ENCODE data around the gene CCNJL.

The CCNJL gene

GRCh38 chr5:160359816-160360215, 47.5 kb upstream of the CCNJL start:
- no peaks in the 10 kb centered on the region for H3K9me2 ChIP-seq (replicated peaks; ENCODE audit: control insufficient read depth, low read length)
- H3K79me2 ChIP-seq (ENCODE audit: control insufficient read depth, low read length): no peaks in the 10 kb centered on the region
- no peaks in the 10 kb centered on the region for H3F3A ChIP-seq (ENCODE audit: control insufficient read depth, insufficient read depth)
- no peaks in the 10 kb centered on the region for H3K9me3 ChIP-seq (ENCODE audit: control insufficient read depth, insufficient read depth, low read length)
- H3K4me1 ChIP-seq (ENCODE audit: control insufficient read depth, low read length): no peaks in the 10 kb centered on the region
- H4K20me1 ChIP-seq (ENCODE audit: control insufficient read depth, insufficient read depth, low read depth, low read length): no peaks in the 10 kb centered on the region
- peaks cover 6% of the 10 kb centered on the region; the same call in 1 of the 2 replicates for H3K27me3 ChIP-seq (ENCODE audit: control insufficient read depth, low read length)
- TF ChIP-seq EZH2phosphoT487 (IDR thresholded peaks at IDR 0.05; ENCODE audit: borderline replicate concordance, low read length) (no peak), CTCF (IDR thresholded peaks at IDR 0.05; ENCODE audit: low read depth, low read length, poor library complexity, severe bottlenecking) (no peak)
- no peak overlapping the region for H3K4me3 ChIP-seq (ENCODE audit: low read length)
- H3K27ac ChIP-seq (ENCODE audit: low read depth, low read length): no peak overlapping the region
- H3K36me3 ChIP-seq (ENCODE audit: control insufficient read depth, low read length): no peaks in the 10 kb centered on the region
- H3K4me2 ChIP-seq (ENCODE audit: low read length): no peak overlapping the region

- Histone ChIP-seq H3K9me3 (ENCODE audit: control insufficient read depth, insufficient read depth, low read length) (no peaks in the 10 kb centered on the region), H4K20me1 (ENCODE audit: control insufficient read depth, insufficient read depth, low read depth, low read length) (no peaks in the 10 kb centered on the region), H3F3A (ENCODE audit: control insufficient read depth, insufficient read depth) (no peaks in the 10 kb centered on the region), H3K4me3 (ENCODE audit: low read length) (no peak overlapping the region), H3K27ac (ENCODE audit: low read depth, low read length) (no peak overlapping the region), H3K79me2 (ENCODE audit: control insufficient read depth, low read length) (no peaks in the 10 kb centered on the region), H3K4me1 (ENCODE audit: control insufficient read depth, low read length) (no peaks in the 10 kb centered on the region), H3K27me3 (ENCODE audit: control insufficient read depth, low read length) (peaks cover 6% of the 10 kb centered on the region; the same call in 1 of the 2 replicates), H3K4me2 (ENCODE audit: low read length) (no peak overlapping the region), H3K36me3 (ENCODE audit: control insufficient read depth, low read length) (no peaks in the 10 kb centered on the region), H3K9me2 (replicated peaks; ENCODE audit: control insufficient read depth, low read length) (no peaks in the 10 kb centered on the region)
- no peak for TF ChIP-seq EZH2phosphoT487 (IDR thresholded peaks at IDR 0.05; ENCODE audit: borderline replicate concordance, low read length)
These were observed 46.9 kb upstream of the CCNJL start for GRCh38 chr5:160359242-160359641.

- H3F3A ChIP-seq (ENCODE audit: control insufficient read depth, insufficient read depth): no peaks in the 10 kb centered on the region
- no peak overlapping the region for H3K4me3 ChIP-seq (ENCODE audit: low read length)
- H3K4me2 ChIP-seq (ENCODE audit: low read length): no peak overlapping the region
- H3K27ac ChIP-seq (ENCODE audit: low read depth, low read length): no peak overlapping the region
- no peaks in the 10 kb centered on the region for H3K79me2 ChIP-seq (ENCODE audit: control insufficient read depth, low read length)
- H3K9me3 ChIP-seq (ENCODE audit: control insufficient read depth, insufficient read depth, low read length): no peaks in the 10 kb centered on the region
- peaks cover 6% of the 10 kb centered on the region; the same call in 1 of the 2 replicates for H3K27me3 ChIP-seq (ENCODE audit: control insufficient read depth, low read length)
- no peak for TF ChIP-seq CTCF (IDR thresholded peaks at IDR 0.05; ENCODE audit: low read depth, low read length, poor library complexity, severe bottlenecking)
- H3K4me1 ChIP-seq (ENCODE audit: control insufficient read depth, low read length): no peaks in the 10 kb centered on the region
- no peaks in the 10 kb centered on the region for H4K20me1 ChIP-seq (ENCODE audit: control insufficient read depth, insufficient read depth, low read depth, low read length)
- H3K9me2 ChIP-seq (replicated peaks; ENCODE audit: control insufficient read depth, low read length): no peaks in the 10 kb centered on the region
- no peaks in the 10 kb centered on the region for H3K36me3 ChIP-seq (ENCODE audit: control insufficient read depth, low read length)
These were observed 45.6 kb upstream of the CCNJL start for GRCh38 chr5:160357861-160358411.

DNA sequence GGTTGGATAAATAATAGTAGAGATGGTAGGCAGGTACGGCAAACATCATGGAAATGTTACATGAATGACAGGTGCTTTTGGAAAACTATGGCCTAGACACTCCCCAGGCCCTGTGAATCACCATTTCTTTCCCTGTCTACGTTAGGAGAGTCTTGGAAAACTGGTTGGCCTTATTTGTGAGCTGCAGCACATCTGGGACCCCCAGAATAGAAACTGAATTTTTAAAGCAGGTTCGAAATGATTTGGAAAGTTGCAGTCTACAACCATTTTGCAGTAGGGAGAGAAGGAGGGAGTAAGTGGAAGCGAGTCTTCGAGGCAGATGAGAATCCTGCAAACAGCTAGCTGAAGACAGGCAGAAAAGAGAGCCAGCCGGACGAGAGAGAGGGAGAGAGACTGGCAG, 45.0 kb upstream of the CCNJL start:
- no peaks in the 10 kb centered on the region for H3K9me2 ChIP-seq (replicated peaks; ENCODE audit: control insufficient read depth, low read length)
- H3K36me3 ChIP-seq (ENCODE audit: control insufficient read depth, low read length): no peaks in the 10 kb centered on the region
- no peak overlapping the region for H3K27ac ChIP-seq (ENCODE audit: low read depth, low read length)
- TF ChIP-seq EZH2phosphoT487 (IDR thresholded peaks at IDR 0.05; ENCODE audit: borderline replicate concordance, low read length): no peak
- no peaks in the 10 kb centered on the region for H3K9me3 ChIP-seq (ENCODE audit: control insufficient read depth, insufficient read depth, low read length)
- H3F3A ChIP-seq (ENCODE audit: control insufficient read depth, insufficient read depth): no peaks in the 10 kb centered on the region
- no peak overlapping the region for H3K4me3 ChIP-seq (ENCODE audit: low read length)
- H3K79me2 ChIP-seq (ENCODE audit: control insufficient read depth, low read length): no peaks in the 10 kb centered on the region
- H3K27me3 ChIP-seq (ENCODE audit: control insufficient read depth, low read length): peaks cover 6% of the 10 kb centered on the region; the same call in 1 of the 2 replicates
- no peaks in the 10 kb centered on the region for H3K4me1 ChIP-seq (ENCODE audit: control insufficient read depth, low read length)
- no peak overlapping the region for H3K4me2 ChIP-seq (ENCODE audit: low read length)
- no peaks in the 10 kb centered on the region for H4K20me1 ChIP-seq (ENCODE audit: control insufficient read depth, insufficient read depth, low read depth, low read length)

Measured in DOHH2 (cell line).